Ascending aorta (tissue), 2 donors: ENCODE results near the gene PTGDS. TPM values are rescaled to one million over a fixed set of nuclear protein-coding genes. Genes with fewer than 3 reads are reported as not detected.

Source experiments
- DNase-seq, 2 donors: peaks; one replicate each; pipeline ENCODE4 v3.0.0-alpha.2; 2019; ENCODE audit warnings: low spot score in 2 of 2
- H3K27ac ChIP-seq, 2 donors: fragments of 200-600 bp; sonication (generic); one replicate each; pipeline ENCODE4 v1.5.1; 2016 to 2017; ENCODE audit warnings: mild to moderate bottlenecking in 1 of 2
- H3K27me3 ChIP-seq: fragments of 200-600 bp; sonication (generic); one replicate; pipeline ENCODE4 v1.5.1; 2017
- H3K36me3 ChIP-seq, 2 donors: fragments of 200-600 bp; sonication (generic); one replicate each; pipeline ENCODE4 v1.5.1; 2016
- H3K4me1 ChIP-seq, 2 donors: fragments of 200-600 bp; sonication (generic); one replicate each; pipeline ENCODE4 v1.5.1; 2016 to 2017; ENCODE audit warnings: mild to moderate bottlenecking in 1 of 2
- H3K4me3 ChIP-seq, 2 donors: fragments of 200-600 bp; sonication (generic); one replicate each; pipeline ENCODE4 v1.5.1; 2016 to 2017; ENCODE audit warnings: mild to moderate bottlenecking in 1 of 2
- H3K9me3 ChIP-seq, 2 donors: fragments of 200-600 bp; sonication (generic); one replicate each; pipeline ENCODE4 v1.5.1; 2016
- intact Hi-C: fragments of 100-400 bp; cut with DNase I; formaldehyde crosslinking; loops from one replicate; pipeline ENCODE4 v1.15.1; 2023
- total RNA-seq: library from RNA; depleted of rRNA; stranded (reverse); fragments of >200 nt; gene quantifications from one replicate; pipeline ENCODE4 v1.1.0, GENCODE V29; 2016
- TF ChIP-seq, protein P1 (sequence below), 3 experiments: fragments of 200-600 bp in 2 of 3; fragments of 450-650 bp in 1 of 3; sonication (generic) in 2 of 3; IDR thresholded peaks; one replicate each; pipeline ENCODE4 v1.5.1; 2016 to 2019; ENCODE audit warnings: antibody characterized with exemption in 3 of 3, mild to moderate bottlenecking in 1 of 3, moderate library complexity in 1 of 3

Gene PTGDS
- total RNA-seq, 1 donor from 2014 or later, result 68.3 TPM

DNA sequence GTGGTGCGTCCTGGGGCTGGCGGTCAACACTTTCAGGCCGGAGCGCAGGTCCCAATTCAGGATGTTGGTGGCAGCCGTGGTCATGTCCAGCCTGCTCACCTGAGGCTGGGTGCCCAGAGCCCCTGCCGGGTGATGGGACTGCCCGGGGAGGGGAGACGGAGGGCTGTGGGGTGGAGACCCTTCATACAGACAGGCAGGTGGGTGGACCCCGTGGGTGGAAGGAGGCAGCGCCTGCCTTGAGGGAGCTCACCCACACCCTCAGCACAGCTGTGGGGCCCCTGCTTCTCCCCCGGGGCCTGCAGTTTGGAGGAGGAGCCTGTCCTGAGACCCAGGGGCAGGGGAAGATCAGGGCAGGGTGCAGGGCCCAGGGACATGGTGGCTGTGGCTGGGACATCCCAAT lies 6.9 kb upstream of the PTGDS start:
- H3K4me3 ChIP-seq, result no peak overlapping the region
- no peak for DNase-seq
- no peaks in the 10 kb centered on the region for H3K27me3 ChIP-seq
- no peak overlapping the region for H3K27ac ChIP-seq
- no peaks in the 10 kb centered on the region for H3K4me1 ChIP-seq
- TF ChIP-seq, protein P1, sequence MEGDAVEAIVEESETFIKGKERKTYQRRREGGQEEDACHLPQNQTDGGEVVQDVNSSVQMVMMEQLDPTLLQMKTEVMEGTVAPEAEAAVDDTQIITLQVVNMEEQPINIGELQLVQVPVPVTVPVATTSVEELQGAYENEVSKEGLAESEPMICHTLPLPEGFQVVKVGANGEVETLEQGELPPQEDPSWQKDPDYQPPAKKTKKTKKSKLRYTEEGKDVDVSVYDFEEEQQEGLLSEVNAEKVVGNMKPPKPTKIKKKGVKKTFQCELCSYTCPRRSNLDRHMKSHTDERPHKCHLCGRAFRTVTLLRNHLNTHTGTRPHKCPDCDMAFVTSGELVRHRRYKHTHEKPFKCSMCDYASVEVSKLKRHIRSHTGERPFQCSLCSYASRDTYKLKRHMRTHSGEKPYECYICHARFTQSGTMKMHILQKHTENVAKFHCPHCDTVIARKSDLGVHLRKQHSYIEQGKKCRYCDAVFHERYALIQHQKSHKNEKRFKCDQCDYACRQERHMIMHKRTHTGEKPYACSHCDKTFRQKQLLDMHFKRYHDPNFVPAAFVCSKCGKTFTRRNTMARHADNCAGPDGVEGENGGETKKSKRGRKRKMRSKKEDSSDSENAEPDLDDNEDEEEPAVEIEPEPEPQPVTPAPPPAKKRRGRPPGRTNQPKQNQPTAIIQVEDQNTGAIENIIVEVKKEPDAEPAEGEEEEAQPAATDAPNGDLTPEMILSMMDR (IDR thresholded peaks at IDR 0.05), result no peak
- intact Hi-C loops, result no loop called here
- no peaks in the 10 kb centered on the region for H3K36me3 ChIP-seq
- H3K9me3 ChIP-seq, result no peaks in the 10 kb centered on the region

DNA sequence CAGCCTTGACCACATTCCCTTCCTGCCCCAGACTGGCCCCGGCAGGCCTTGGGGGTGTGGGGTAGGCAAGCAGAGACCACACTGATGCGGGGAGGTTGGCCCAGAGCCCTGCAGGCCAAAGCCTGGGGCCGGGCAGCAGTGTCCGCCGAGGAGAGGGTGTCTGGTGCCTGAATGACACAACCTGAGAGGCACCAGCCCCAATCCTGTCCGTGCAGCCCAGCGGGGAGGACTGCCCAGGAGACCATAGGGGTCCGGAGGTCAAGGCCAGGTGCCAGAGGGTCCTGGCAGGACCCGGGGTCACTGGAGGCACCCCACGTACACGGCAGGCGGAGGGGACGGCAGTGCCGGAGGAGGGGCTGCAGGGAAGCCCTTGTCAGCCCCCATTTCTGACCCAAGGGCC lies 5.6 kb upstream of the PTGDS start:
- no peaks in the 10 kb centered on the region for H3K27me3 ChIP-seq
- H3K27ac ChIP-seq, result no peak overlapping the region
- TF ChIP-seq, protein P1 (IDR thresholded peaks at IDR 0.05), result no peak
- no peaks in the 10 kb centered on the region for H3K4me1 ChIP-seq
- no peak for DNase-seq
- H3K4me3 ChIP-seq, result no peak overlapping the region
- no peaks in the 10 kb centered on the region for H3K36me3 ChIP-seq
- intact Hi-C loops, result no loop called here
- H3K9me3 ChIP-seq, result no peaks in the 10 kb centered on the region

DNA sequence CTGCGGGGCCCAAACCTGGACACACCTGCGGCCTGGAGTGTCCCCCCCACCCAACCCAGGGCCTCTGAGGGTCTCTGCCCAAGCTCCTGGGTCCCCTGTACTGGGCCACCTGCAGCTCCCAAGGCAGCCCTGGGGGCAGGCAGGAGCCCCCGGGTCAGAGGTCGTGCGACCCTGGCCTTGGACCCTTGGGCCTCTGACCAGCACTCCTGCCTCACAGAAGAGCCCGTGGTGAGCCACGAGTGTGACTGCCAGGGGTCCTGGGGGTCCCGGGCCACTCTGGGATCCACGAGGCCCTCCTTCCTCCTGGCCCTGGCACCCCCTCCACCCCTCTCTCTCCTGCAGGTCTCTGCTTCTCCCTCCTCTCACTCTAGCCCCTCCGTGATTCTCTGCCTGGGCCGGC lies 5.0 kb upstream of the PTGDS start:
- H3K36me3 ChIP-seq, result no peaks in the 10 kb centered on the region
- intact Hi-C loops, result no loop called here
- TF ChIP-seq, protein P1 (IDR thresholded peaks at IDR 0.05), result no peak
- no peak overlapping the region for H3K4me3 ChIP-seq
- H3K4me1 ChIP-seq, result no peaks in the 10 kb centered on the region
- no peaks in the 10 kb centered on the region for H3K9me3 ChIP-seq
- no peak for DNase-seq
- H3K27me3 ChIP-seq, result no peaks in the 10 kb centered on the region
- no peak overlapping the region for H3K27ac ChIP-seq

DNA sequence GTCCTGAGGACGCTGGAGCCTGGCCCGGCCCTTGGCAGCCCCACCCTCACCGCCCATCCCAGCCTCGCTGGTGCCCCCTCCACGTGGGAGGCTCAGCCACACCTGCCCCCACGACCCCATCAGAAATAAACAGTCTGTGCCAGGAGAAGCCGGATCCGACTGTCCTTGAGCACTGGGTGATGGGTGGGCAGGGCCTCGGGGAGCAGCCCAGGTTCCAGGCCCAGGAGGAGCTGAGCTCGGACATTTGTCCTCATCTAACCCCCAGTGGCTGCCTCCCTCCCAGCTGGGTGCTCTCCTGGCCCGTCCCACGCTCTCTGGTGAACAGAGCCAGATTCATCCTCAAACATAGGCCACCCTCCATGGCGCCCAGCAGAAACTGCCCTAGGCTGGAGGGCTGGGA lies 4.6 kb upstream of the PTGDS start:
- DNase-seq, result no peak
- TF ChIP-seq, protein P1 (IDR thresholded peaks at IDR 0.05), result no peak

DNA sequence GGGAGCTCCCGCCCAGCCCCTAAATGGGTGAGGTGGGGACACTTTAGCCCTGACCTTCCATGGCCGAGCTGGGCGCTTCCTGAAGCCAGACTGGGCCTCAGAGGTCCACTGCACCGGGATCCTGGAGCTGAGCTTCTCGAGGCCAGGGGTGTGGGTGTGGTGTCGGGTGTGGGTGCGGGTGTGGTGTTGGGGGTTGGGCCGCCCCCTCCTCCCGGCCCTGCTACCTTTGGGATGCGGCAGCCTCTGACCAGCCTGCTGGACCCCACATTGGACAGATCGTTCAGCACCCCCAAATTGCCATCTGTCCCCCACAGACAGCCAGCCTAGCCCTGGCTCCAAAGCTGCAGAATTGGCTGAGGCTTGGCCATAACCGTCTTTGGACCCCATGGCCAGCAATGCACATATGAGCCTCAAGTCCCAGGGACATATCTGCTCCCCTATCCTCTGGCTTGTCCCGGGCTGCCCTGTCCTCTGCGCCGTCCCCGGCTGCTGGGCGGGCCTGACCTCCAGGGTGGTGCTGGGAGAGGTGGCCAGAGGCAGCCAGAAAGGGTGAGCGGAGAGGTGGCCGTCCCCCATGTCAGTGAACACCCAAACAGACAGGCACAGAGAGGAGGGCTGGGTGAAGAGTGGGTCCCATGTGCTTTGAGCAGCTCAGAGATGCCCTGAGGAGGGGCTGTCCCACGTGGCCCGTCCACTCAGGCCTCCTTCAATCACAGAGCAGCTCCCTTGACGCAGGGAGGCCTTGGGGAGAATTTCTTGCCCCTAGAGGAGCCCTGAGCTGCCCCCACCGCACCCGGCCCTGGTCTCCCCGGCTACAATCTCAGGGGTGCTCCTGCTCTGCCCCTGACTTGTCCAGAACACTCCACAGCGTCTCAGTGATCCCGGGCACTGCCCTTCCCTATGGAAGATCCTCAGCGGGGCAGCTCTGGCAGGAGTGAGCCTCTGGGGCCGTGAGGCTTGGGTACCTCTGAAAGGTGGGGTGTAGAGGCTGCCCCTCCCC lies 3.4 kb upstream of the PTGDS start:
- intact Hi-C loops, result no loop called here
- Histone ChIP-seq H3K4me3 (no peak overlapping the region), H3K4me1 (peaks cover 7 to 8% of the 10 kb centered on the region in 2 donors), H3K27me3 (no peaks in the 10 kb centered on the region), H3K36me3 (no peaks in the 10 kb centered on the region), H3K27ac (no peak overlapping the region), H3K9me3 (no peaks in the 10 kb centered on the region)
- no peak for DNase-seq
- TF ChIP-seq, protein P1 (IDR thresholded peaks at IDR 0.05), result no peak

More for the DNA sequence above, 4.6 kb upstream of the PTGDS start:
- Histone ChIP-seq H3K9me3 (no peaks in the 10 kb centered on the region), H3K27ac (no peak overlapping the region), H3K4me3 (no peak overlapping the region), H3K27me3 (no peaks in the 10 kb centered on the region), H3K4me1 (peaks cover 3% of the 10 kb centered on the region in 2 donors), H3K36me3 (no peaks in the 10 kb centered on the region)
- intact Hi-C loops, result no loop called here
